HepG2 (cell line): ENCODE data around the gene UBR7. TPM values are rescaled to one million over a fixed set of nuclear protein-coding genes. Genes with fewer than 3 reads are reported as not detected.
A peak's percentile ranks its signal among the peaks of the same experiment; 100 is the strongest.

Experiments
- BRCA1 ChIP-seq: sonication (generic); formaldehyde crosslinking; IDR thresholded peaks from 2 replicates; pipeline ENCODE4 v1.4.0; 2020; ENCODE audit warnings: missing genetic modification reagents
- EP300 ChIP-seq, 3 experiments: sonication (generic) in 1 of 3; formaldehyde crosslinking in 1 of 3; IDR thresholded peaks; 2 replicates each; pipeline versions ENCODE4 v1.5.1 to v1.6.1; 2011 to 2020; ENCODE audit warnings: low read depth in 2 of 3, low read length in 2 of 3, borderline replicate concordance in 1 of 3, improper control_type of control experiment in 1 of 3, mild to moderate bottlenecking in 1 of 3, missing genetic modification reagents in 1 of 3, moderate library complexity in 1 of 3
- FOXA3 ChIP-seq: IDR thresholded peaks from 2 replicates; pipeline ENCODE4 v1.6.1; 2016; ENCODE audit warnings: missing genetic modification reagents, missing compliant biosample characterization
- FOXK2 ChIP-seq: fragments of 450-650 bp; IDR thresholded peaks from 2 replicates; pipeline ENCODE4 v1.6.1; 2016
- HIVEP1 ChIP-seq: sonication (generic); formaldehyde crosslinking; IDR thresholded peaks from 2 replicates; pipeline ENCODE4 v1.4.0; 2020; ENCODE audit warnings: mild to moderate bottlenecking, missing genetic modification reagents
- KDM6A ChIP-seq: IDR thresholded peaks from 2 replicates; pipeline ENCODE4 v1.6.1; 2016; ENCODE audit warnings: low read depth
- MBNL3 ChIP-seq: fragments of 250-450 bp; sonication (Bioruptor Pico); conservative IDR thresholded peaks from 2 replicates; pipeline ENCODE4 v1.8.0; 2022; ENCODE audit warnings: mild to moderate bottlenecking, inconsistent platforms
- MEF2D ChIP-seq: sonication (generic); formaldehyde crosslinking; IDR thresholded peaks from 2 replicates; pipeline ENCODE4 v1.5.1; 2020; ENCODE audit warnings: mild to moderate bottlenecking, missing genetic modification reagents
- PHF21A ChIP-seq: sonication (generic); formaldehyde crosslinking; IDR thresholded peaks from 2 replicates; pipeline ENCODE4 v1.5.0; 2020; ENCODE audit warnings: mild to moderate bottlenecking, missing genetic modification reagents
- POLR2AphosphoS2 ChIP-seq: IDR thresholded peaks from 2 replicates; pipeline ENCODE4 v1.6.1; 2011; ENCODE audit warnings: low read depth, low read length, improper control_type of control experiment
- PRMT3 ChIP-seq: sonication (generic); formaldehyde crosslinking; IDR thresholded peaks from 2 replicates; pipeline ENCODE4 v1.8.1; 2022; ENCODE audit warnings: low read depth, mild to moderate bottlenecking, moderate library complexity, missing genetic modification reagents, borderline replicate concordance
- PRPF4 ChIP-seq: fragments of 200-400 bp; formaldehyde crosslinking; IDR thresholded peaks from 2 replicates; pipeline ENCODE4 v1.6.1; 2016; ENCODE audit warnings: low read length, low read depth; ENCODE audit not compliant: poor library complexity, severe bottlenecking
- RBFOX2 ChIP-seq: fragments of 200-400 bp; formaldehyde crosslinking; IDR thresholded peaks from 2 replicates; pipeline ENCODE4 v1.6.1; 2017; ENCODE audit warnings: low read depth, mild to moderate bottlenecking, low read length
- RFX1 ChIP-seq: fragments of 450-650 bp; IDR thresholded peaks from 2 replicates; pipeline ENCODE4 v1.6.1; 2017
- WIZ ChIP-seq: sonication (generic); formaldehyde crosslinking; IDR thresholded peaks from 2 replicates; pipeline ENCODE4 v1.5.1; 2020; ENCODE audit warnings: mild to moderate bottlenecking, missing genetic modification reagents
- ZBTB20 ChIP-seq: sonication (generic); formaldehyde crosslinking; IDR thresholded peaks from 2 replicates; pipeline ENCODE4 v1.8.1; 2023; ENCODE audit warnings: missing genetic modification reagents, low read depth, mild to moderate bottlenecking, borderline replicate concordance
- ZMAT3 ChIP-seq: sonication (generic); formaldehyde crosslinking; conservative IDR thresholded peaks from 2 replicates; pipeline ENCODE4 v1.7.0; 2021; ENCODE audit warnings: missing genetic modification reagents
- ZNF260 ChIP-seq: sonication (generic); formaldehyde crosslinking; IDR thresholded peaks from 2 replicates; pipeline ENCODE4 v1.4.0; 2020; ENCODE audit warnings: missing genetic modification reagents, low read depth, mild to moderate bottlenecking, borderline replicate concordance
- ZNF33B ChIP-seq: sonication (generic); formaldehyde crosslinking; IDR thresholded peaks from 2 replicates; pipeline ENCODE4 v1.5.1; 2020; ENCODE audit warnings: mild to moderate bottlenecking, missing genetic modification reagents
- ZNF34 ChIP-seq: sonication (generic); formaldehyde crosslinking; IDR thresholded peaks from 2 replicates; pipeline ENCODE4 v1.4.0; 2020; ENCODE audit warnings: mild to moderate bottlenecking, missing genetic modification reagents, borderline replicate concordance
- ZNF367 ChIP-seq: sonication (generic); formaldehyde crosslinking; IDR thresholded peaks from 2 replicates; pipeline ENCODE4 v1.4.0; 2020; ENCODE audit warnings: missing genetic modification reagents, borderline replicate concordance
- ZNF431 ChIP-seq: sonication (generic); formaldehyde crosslinking; IDR thresholded peaks from 2 replicates; pipeline ENCODE4 v1.9.0; 2022; ENCODE audit warnings: missing genetic modification reagents, low read depth, mild to moderate bottlenecking, borderline replicate concordance
- ZNF564 ChIP-seq: sonication (generic); formaldehyde crosslinking; IDR thresholded peaks from 2 replicates; pipeline ENCODE4 v1.8.1; 2023; ENCODE audit warnings: mild to moderate bottlenecking, missing genetic modification reagents
- ZNF792 ChIP-seq: IDR thresholded peaks from 2 replicates; pipeline ENCODE4 v1.6.1; 2016
- polyA plus RNA-seq, 8 experiments: library from polyadenylated mRNA; depleted of rRNA in 3 of 8; stranded (reverse) in 7 of 8; unstranded in 1 of 8; fragments of >200 nt; fragmentation: Illumina TruSeq in 4 of 8; extraction: Trizol in 4 of 8; gene quantifications; 2 replicates each; pipeline versions ENCODE4 v1.2.1 to v1.2.3, GENCODE V29; 2011 to 2016; ENCODE audit warnings: low read depth in 4 of 8, missing spikeins in 1 of 8, mixed read lengths in 1 of 8; ENCODE audit not compliant: insufficient read depth in 1 of 8
- total RNA-seq, 5 experiments: library from RNA; depleted of rRNA; stranded (reverse); fragments of >200 nt; fragmentation: Illumina TruSeq; extraction: Trizol; gene quantifications; 2 replicates each; pipeline ENCODE4 v1.2.3, GENCODE V29; 2016; ENCODE audit warnings: low read depth in 1 of 5
- TF ChIP-seq, protein P1 (sequence below): sonication (generic); formaldehyde crosslinking; IDR thresholded peaks from 2 replicates; pipeline ENCODE4 v1.5.1; 2020; ENCODE audit warnings: missing genetic modification reagents, mild to moderate bottlenecking, borderline replicate concordance
- TF ChIP-seq, protein P2 (sequence below): sonication (generic); formaldehyde crosslinking; IDR thresholded peaks from 2 replicates; pipeline ENCODE4 v1.4.0; 2020; ENCODE audit warnings: low read depth, missing genetic modification reagents

UBR7 gene
- total and polyA plus RNA-seq, 2 of the 13 experiments (the other 11 are each of a cell fraction or from before 2014, with no cell fraction given) = 11.0 to 19.7 TPM

DNA sequence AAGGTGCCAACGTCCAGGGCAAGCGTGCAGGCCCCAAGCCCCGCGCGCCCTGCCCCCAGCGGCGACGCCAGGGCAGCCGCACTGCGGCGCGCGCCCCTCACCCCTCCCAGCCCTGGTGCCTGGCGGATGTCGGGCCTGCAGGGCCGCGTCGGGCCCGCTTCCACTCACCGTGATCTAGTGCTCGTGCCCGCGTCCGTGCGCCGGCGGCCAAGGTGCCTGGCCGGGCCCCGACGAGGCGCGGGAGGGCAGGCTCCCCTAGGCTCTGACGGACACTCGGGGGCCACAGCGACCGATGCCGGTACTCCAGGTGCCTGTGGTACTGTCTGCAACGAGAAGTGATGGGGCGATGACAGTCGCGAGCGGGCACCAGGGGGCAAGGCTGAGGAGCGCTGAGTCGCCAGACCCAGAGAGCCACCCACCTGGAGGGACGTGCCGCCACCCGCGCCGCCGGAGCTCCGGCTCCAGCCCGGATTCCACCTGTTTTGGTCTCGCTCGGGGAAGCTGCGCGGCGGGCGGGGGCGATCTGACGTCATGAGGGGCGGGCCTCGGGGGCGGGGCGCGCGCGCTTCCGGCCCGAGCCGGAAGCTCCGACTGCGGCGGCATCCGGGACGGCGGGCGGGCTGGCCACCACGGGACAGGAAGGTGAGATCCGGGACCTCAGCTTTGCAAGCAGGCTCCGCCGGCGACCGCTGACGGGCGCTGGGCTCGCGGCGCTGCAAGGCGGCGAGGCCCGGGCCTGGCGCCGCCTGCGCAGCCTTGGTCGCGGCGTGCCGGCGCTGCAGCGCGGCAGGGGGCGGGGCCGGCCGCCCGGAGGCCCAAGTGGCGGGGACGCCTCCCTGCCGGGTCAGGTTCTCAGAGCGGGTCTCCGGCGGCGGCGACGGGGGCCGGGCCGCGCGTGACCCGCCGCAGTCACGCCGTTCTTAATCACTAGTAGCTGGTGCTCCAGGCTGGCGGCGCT is 22.4 kb upstream of the UBR7 start, which contains the start of the genes LYSET and MOAP1 (continued):
- TF ChIP-seq, protein P1, sequence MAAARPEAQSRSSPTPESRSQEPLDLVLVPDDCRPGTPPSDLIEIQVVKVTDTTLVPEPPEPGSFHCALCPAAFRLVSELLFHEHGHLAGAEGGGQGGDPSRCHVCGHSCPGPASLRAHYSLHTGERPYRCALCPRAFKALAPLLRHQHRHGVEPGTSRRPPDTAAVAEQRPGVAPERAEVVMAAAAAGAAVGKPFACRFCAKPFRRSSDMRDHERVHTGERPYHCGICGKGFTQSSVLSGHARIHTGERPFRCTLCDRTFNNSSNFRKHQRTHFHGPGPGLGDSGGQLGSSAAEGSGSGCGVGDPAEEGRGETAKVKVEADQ (CRISPR knock-in tag) = peak; percentile 87
- TF ChIP-seq ZNF34 (CRISPR knock-in tag) = 0 out of 2 replicates have a peak, but pooled peaks have one; percentile 63
- no peak for TF ChIP-seq ZNF260
- no peak for TF ChIP-seq PHF21A (CRISPR knock-in tag)
- 0 out of 2 replicates have a peak, but pooled peaks have one; percentile 24 for TF ChIP-seq WIZ (CRISPR knock-in tag)
- 0 out of 2 replicates have a peak, but pooled peaks have one; percentile 31 for TF ChIP-seq HIVEP1 (CRISPR knock-in tag)
- TF ChIP-seq POLR2AphosphoS2 = no peak
- TF ChIP-seq, protein P2, sequence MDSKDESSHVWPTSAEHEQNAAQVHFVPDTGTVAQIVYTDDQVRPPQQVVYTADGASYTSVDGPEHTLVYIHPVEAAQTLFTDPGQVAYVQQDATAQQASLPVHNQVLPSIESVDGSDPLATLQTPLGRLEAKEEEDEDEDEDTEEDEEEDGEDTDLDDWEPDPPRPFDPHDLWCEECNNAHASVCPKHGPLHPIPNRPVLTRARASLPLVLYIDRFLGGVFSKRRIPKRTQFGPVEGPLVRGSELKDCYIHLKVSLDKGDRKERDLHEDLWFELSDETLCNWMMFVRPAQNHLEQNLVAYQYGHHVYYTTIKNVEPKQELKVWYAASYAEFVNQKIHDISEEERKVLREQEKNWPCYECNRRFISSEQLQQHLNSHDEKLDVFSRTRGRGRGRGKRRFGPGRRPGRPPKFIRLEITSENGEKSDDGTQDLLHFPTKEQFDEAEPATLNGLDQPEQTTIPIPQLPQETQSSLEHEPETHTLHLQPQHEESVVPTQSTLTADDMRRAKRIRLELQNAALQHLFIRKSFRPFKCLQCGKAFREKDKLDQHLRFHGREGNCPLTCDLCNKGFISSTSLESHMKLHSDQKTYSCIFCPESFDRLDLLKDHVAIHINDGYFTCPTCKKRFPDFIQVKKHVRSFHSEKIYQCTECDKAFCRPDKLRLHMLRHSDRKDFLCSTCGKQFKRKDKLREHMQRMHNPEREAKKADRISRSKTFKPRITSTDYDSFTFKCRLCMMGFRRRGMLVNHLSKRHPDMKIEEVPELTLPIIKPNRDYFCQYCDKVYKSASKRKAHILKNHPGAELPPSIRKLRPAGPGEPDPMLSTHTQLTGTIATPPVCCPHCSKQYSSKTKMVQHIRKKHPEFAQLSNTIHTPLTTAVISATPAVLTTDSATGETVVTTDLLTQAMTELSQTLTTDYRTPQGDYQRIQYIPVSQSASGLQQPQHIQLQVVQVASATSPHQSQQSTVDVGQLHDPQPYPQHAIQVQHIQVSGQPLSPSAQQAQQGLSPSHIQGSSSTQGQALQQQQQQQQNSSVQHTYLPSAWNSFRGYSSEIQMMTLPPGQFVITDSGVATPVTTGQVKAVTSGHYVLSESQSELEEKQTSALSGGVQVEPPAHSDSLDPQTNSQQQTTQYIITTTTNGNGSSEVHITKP (CRISPR knock-in tag) = peak; percentile 9; the same call in 1 of the 2 replicates
- 0 out of 2 replicates have a peak, but pooled peaks have one; percentile 36 for TF ChIP-seq MEF2D (CRISPR knock-in tag)
- peak; percentile 20; the same call in 1 of the 2 replicates for TF ChIP-seq ZBTB20 (CRISPR knock-in tag)
- TF ChIP-seq PRMT3 (CRISPR knock-in tag) = no peak
- TF ChIP-seq RBFOX2 = peak; percentile 93
- TF ChIP-seq MBNL3 = no peak
- TF ChIP-seq FOXA3 = peak; percentile 4; the same call in 1 of the 2 replicates
- no peak for TF ChIP-seq ZNF33B (CRISPR knock-in tag)
- TF ChIP-seq EP300 (IDR thresholded peaks at IDR 0.05; ENCODE audit: low read depth in 2 of 2, low read length in 2 of 2) = no peak
- TF ChIP-seq EP300 (CRISPR knock-in tag; IDR thresholded peaks at IDR 0.05; ENCODE audit: borderline replicate concordance) = peak; percentile 17
- TF ChIP-seq RFX1 = no peak
- TF ChIP-seq ZNF431 (CRISPR knock-in tag) = 0 out of 2 replicates have a peak, but pooled peaks have one; percentile 49
- TF ChIP-seq ZNF367 = peak; percentile 59; the same call in 1 of the 2 replicates
- no peak for TF ChIP-seq KDM6A (CRISPR knock-in tag)
- peak; percentile 84 for TF ChIP-seq ZNF564 (CRISPR knock-in tag)
- TF ChIP-seq ZNF792 (CRISPR knock-in tag) = peak; percentile 35; the same call in 1 of the 2 replicates
- TF ChIP-seq BRCA1 (CRISPR knock-in tag) = no peak
- peak; percentile 71; the same call in 1 of the 2 replicates for TF ChIP-seq ZMAT3
- TF ChIP-seq FOXK2 = no peak
- TF ChIP-seq PRPF4 = peak; percentile 80
